Measurements from ENCODE around the gene NTN3. TPM values are rescaled to one million over a fixed set of nuclear protein-coding genes. Genes with fewer than 3 reads are reported as not detected.

The NTN3 gene
- total and polyA plus RNA-seq, 8 donors, result 0.07 to 0.22 (median 0.09) TPM; not detected in 3

- H3K27ac ChIP-seq, result no peak overlapping the region
- WGBS, 2 donors, result 62 to 66% methylated on average over 12 of the region's 12 CpGs
- H3K4me1 ChIP-seq, result peaks cover 15 to 38% (median 34%) of the 10 kb centered on the region in 3 donors
- no peak overlapping the region for H3K4me3 ChIP-seq
- no peaks in the 10 kb centered on the region for H3K9me3 ChIP-seq
- TF ChIP-seq CTCF (IDR thresholded peaks at IDR 0.05), result no peak
- FAIRE-seq (no peak), DNase-seq (peak in 2 of 6 donors; percentile 36 to 58), ATAC-seq (no peak)
- intact Hi-C loops (cut with DNase I), result no loop called here
- no peaks in the 10 kb centered on the region for H3K36me3 ChIP-seq
- no peaks in the 10 kb centered on the region for H3K27me3 ChIP-seq
These were observed 47.0 kb downstream of the NTN3 start for GRCh38 chr16:2517954-2518605.

GRCh38 chr16:2518823-2519710 lies 48.0 kb downstream of the NTN3 start:
- no peak overlapping the region for H3K4me3 ChIP-seq

DNA sequence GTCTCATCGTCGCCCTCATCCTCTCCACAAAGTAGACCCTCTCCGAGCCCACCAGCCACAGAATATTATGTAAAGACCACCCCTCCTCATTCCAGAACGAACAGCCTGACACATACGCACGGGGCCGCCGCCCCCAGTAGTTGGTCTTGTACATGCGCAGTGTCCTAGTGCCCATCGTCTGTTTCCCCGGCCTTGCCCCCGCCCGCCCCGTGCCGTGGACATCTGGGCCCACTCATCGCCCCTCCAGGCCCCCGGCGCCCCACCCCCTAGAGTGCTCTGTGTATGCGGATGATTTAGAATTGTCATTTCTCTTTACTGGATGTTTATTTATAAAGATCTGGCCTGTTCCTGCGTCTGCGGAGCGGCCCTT lies 48.6 kb downstream of the NTN3 start:
- FAIRE-seq (no peak), DNase-seq (peak in 3 of 6 donors; percentile 38 to 76 (median 58)), ATAC-seq (peak in 1 of 4 donors; percentile 8)
- Histone ChIP-seq H3K36me3 (no peaks in the 10 kb centered on the region), H3K4me3 (peak overlapping the region in 2 of 4 donors; percentile 53 to 58), H3K4me1 (peaks cover 13 to 35% (median 31%) of the 10 kb centered on the region in 3 donors), H3K9me3 (no peaks in the 10 kb centered on the region), H3K27ac (peak overlapping the region in 2 of 4 donors; percentile 61 to 67), H3K27me3 (no peaks in the 10 kb centered on the region)
- no peak for TF ChIP-seq CTCF (IDR thresholded peaks at IDR 0.05)
- intact Hi-C loops (cut with DNase I), result no loop called here
- WGBS, 2 donors, result 50 to 51% methylated on average over 22 of the region's 22 CpGs

More at GRCh38 chr16:2518823-2519710, 48.0 kb downstream of the NTN3 start:
- peaks cover 13 to 35% (median 31%) of the 10 kb centered on the region in 3 donors for H3K4me1 ChIP-seq
- H3K36me3 ChIP-seq, result no peaks in the 10 kb centered on the region
- DNase-seq, result peak in 4 of 6 donors; percentile 43 to 87 (median 66)
- intact Hi-C loops (cut with DNase I), result no loop called here
- H3K27me3 ChIP-seq, result no peaks in the 10 kb centered on the region
- ATAC-seq, result no peak
- H3K27ac ChIP-seq, result peak overlapping the region in 2 of 4 donors; percentile 61 to 67
- H3K9me3 ChIP-seq, result no peaks in the 10 kb centered on the region
- 81 to 83% methylated on average over 37 to 39 of the region's 39 CpGs for WGBS, 2 donors
- FAIRE-seq, result no peak
- no peak for TF ChIP-seq CTCF (IDR thresholded peaks at IDR 0.05)

DNA sequence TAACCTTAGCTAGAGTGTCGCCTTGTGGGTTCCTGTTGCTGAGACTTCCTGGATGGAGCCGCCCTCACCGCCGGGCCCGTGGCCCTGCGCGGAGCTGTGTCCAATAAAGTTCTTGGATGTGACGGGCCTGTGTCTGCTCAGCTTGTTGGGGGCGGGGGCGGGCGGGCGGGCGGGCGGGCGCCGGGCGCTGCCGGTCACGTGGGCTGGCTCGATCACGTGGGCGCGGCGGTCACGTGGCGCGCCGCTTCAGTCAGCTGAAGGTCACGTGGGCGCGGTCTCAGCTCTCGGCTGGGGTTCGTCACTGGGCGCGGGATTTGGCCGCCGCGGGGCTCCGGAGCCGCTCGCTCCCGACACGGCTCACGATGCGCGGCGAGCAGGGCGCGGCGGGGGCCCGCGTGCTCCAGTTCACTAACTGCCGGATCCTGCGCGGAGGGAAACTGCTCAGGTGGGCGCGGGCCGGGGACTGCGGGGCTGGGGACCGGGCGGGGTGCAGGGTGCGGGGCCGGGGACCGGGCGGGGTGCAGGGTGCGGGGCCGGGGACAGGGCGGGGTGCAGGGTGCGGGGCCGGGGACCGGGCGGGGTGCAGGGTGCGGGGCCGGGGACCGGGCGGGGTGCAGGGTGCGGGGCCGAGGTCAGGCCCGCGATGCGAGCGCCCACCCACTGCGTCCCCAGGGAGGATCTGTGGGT lies 49.1 kb downstream of the NTN3 start, which contains the start of gene AMDHD2:
TSS of gene AMDHD2 (plus strand) at position 275 of the 687 bp plus-strand sequence. CDS start at position 363, 88 bp downstream.
- ATAC-seq, result peak; percentile 65 to 79 (median 68)

More for the DNA sequence above, 49.1 kb downstream of the NTN3 start, which contains the start of gene AMDHD2:
- TF ChIP-seq CTCF (IDR thresholded peaks at IDR 0.05), result no peak
- H3K27me3 ChIP-seq, result no peaks in the 10 kb centered on the region
- peak within 1 kb of the TSS; percentile 38 to 58 (median 47) for H3K4me3 ChIP-seq
- 0 to 1% methylated on average over 40 to 83 of the region's 83 CpGs for WGBS, 2 donors
- intact Hi-C loops (cut with DNase I), result no loop called here
- no peaks in the 10 kb centered on the region for H3K9me3 ChIP-seq
- H3K27ac ChIP-seq, result peak within 1 kb of the TSS in 2 of 4 donors; percentile 61 to 67
- H3K4me1 ChIP-seq, result peaks cover 13 to 35% (median 31%) of the 10 kb centered on the region in 3 donors
- H3K36me3 ChIP-seq, result no peaks in the 10 kb centered on the region
- FAIRE-seq (no peak), DNase-seq (peak; percentile 85 to 94 (median 90))

Measured in pancreas (tissue), 10 donors.